GM12878 (cell line): ENCODE measurements around the gene PROCA1. TPM values are rescaled to one million over a fixed set of nuclear protein-coding genes. Genes with fewer than 3 reads are reported as not detected.

Experiments used
- ASH2L ChIP-seq: fragments of 300-600, 200-600 bp; sonication (generic); IDR thresholded peaks from 2 replicates; pipeline ENCODE4 v1.6.1; 2017; ENCODE audit warnings: low read depth, mild to moderate bottlenecking, borderline replicate concordance
- BMI1 ChIP-seq: fragments of 450-650 bp; IDR thresholded peaks from 2 replicates; pipeline ENCODE4 v1.6.1; 2016; ENCODE audit warnings: mild to moderate bottlenecking, moderate library complexity, borderline replicate concordance
- BRCA1 ChIP-seq: IDR thresholded peaks from 2 replicates; pipeline ENCODE4 v1.6.1; 2011; ENCODE audit warnings: low read depth, low read length, improper control_type of control experiment
- CHD2 ChIP-seq: IDR thresholded peaks from 2 replicates; pipeline ENCODE4 v1.6.1; 2011; ENCODE audit warnings: low read depth, low read length, improper control_type of control experiment, borderline replicate concordance
- CUX1 ChIP-seq: IDR thresholded peaks from 2 replicates; pipeline ENCODE4 v1.6.1; 2012; ENCODE audit warnings: improper control_type of control experiment, low read depth, low read length; ENCODE audit not compliant: insufficient replicate concordance
- ELK1 ChIP-seq: IDR thresholded peaks from 2 replicates; pipeline ENCODE4 v1.6.1; 2012; ENCODE audit warnings: low read depth, low read length, improper control_type of control experiment
- HDAC6 ChIP-seq: fragments of 200-600 bp; sonication (generic); IDR thresholded peaks from one replicate; pipeline ENCODE4 v1.8.0; 2017; ENCODE audit warnings: antibody characterized with exemption; ENCODE audit not compliant: unreplicated experiment
- MLLT1 ChIP-seq: fragments of 450-650 bp; IDR thresholded peaks from 2 replicates; pipeline ENCODE4 v1.6.1; 2016; ENCODE audit warnings: mild to moderate bottlenecking
- MYB ChIP-seq: fragments of 150-350 bp; IDR thresholded peaks from 2 replicates; pipeline ENCODE4 v1.6.1; 2014; ENCODE audit warnings: mild to moderate bottlenecking, low read depth, low read length, borderline replicate concordance
- POLR2AphosphoS5 ChIP-seq: IDR thresholded peaks from 2 replicates; pipeline ENCODE4 v1.6.1; 2011; ENCODE audit warnings: mild to moderate bottlenecking, low read length, inconsistent platforms
- RBBP5 ChIP-seq: fragments of 200-600 bp; sonication (generic); conservative IDR thresholded peaks from 2 replicates; pipeline ENCODE4 v1.6.1; 2016
- RUNX3 ChIP-seq: IDR thresholded peaks from 2 replicates; pipeline ENCODE4 v1.6.1; 2012; ENCODE audit warnings: low read length, inconsistent platforms
- SIX5 ChIP-seq: IDR thresholded peaks from 2 replicates; pipeline ENCODE4 v1.6.1; 2011; ENCODE audit warnings: mild to moderate bottlenecking, low read depth, low read length, moderate library complexity; ENCODE audit not compliant: severe bottlenecking
- SMAD5 ChIP-seq: IDR thresholded peaks from 2 replicates; pipeline ENCODE4 v1.6.1; 2016; ENCODE audit warnings: antibody characterized with exemption, low read depth
- SMARCA5 ChIP-seq: fragments of 450-650 bp; IDR thresholded peaks from 2 replicates; pipeline ENCODE4 v1.6.1; 2017; ENCODE audit warnings: mild to moderate bottlenecking
- STAT3 ChIP-seq: IDR thresholded peaks from 2 replicates; pipeline ENCODE4 v1.6.1; 2011; ENCODE audit warnings: low read depth, low read length, improper control_type of control experiment
- ZNF592 ChIP-seq: fragments of 450-650 bp; IDR thresholded peaks from 2 replicates; pipeline ENCODE4 v1.6.1; 2017; ENCODE audit warnings: mild to moderate bottlenecking, moderate library complexity
- ZSCAN29 ChIP-seq: fragments of 450-650 bp; IDR thresholded peaks from 2 replicates; pipeline ENCODE4 v1.6.1; 2017; ENCODE audit warnings: mild to moderate bottlenecking, moderate library complexity
- polyA plus RNA-seq, 11 experiments: library from polyadenylated mRNA; depleted of rRNA in 4 of 11; unstranded in 6 of 11; stranded (reverse) in 5 of 11; fragments of >200 nt; fragmentation: Nextera tagmentation in 4 of 11; fragmentation: Illumina TruSeq in 1 of 11; extraction: Ambion mirVana in 4 of 11; extraction: Trizol in 1 of 11; gene quantifications; 1 replicate in 1 of 11; 2 replicates in 10 of 11; pipeline versions ENCODE4 v1.2.1 to v1.2.3, GENCODE V29; 2011 to 2016; ENCODE audit warnings: inconsistent platforms in 2 of 11, missing spikeins in 2 of 11, low read depth in 1 of 11
- total RNA-seq, 4 experiments: library from RNA; depleted of rRNA in 3 of 4; stranded (reverse); fragments of >200 nt in 3 of 4; fragmentation: Illumina TruSeq in 1 of 4; extraction: Trizol in 1 of 4; gene quantifications; 2 replicates each; pipeline versions ENCODE4 v1.2.1 to v1.2.3, GENCODE V29; 2013 to 2021

Gene PROCA1
- total and polyA plus RNA-seq, 10 of the 15 experiments (the other 5 are each of a cell fraction or from before 2014, with no cell fraction given): 0.35 to 4.8 (median 1.4) TPM

GRCh38 chr17:28750178-28751047 lies 38.7 kb upstream of the PROCA1 start (continued):
- TF ChIP-seq MLLT1 (no peak), RUNX3 (peak; percentile 61), MYB (no peak), CUX1 (no peak), ELK1 (no peak), CHD2 (0 out of 2 replicates have a peak, but pooled peaks have one; percentile 33), ZSCAN29 (no peak), RBBP5 (no peak), HDAC6 (no peak), SMAD5 (0 out of 2 replicates have a peak, but pooled peaks have one; percentile 42), ASH2L (no peak), SMARCA5 (peak; percentile 97; the same call in 1 of the 2 replicates), BMI1 (no peak), STAT3 (no peak), ZNF592 (peak; percentile 78; the same call in 1 of the 2 replicates), BRCA1 (no peak), POLR2AphosphoS5 (no peak; the same call in none of the 2 replicates), SIX5 (no peak)
